ENCODE data around the gene EBF3.

Gene EBF3

GRCh38 chr10:129812398-129812797 lies 151.7 kb downstream of the EBF3 start:
- TF ChIP-seq CTCF (IDR thresholded peaks at IDR 0.05; ENCODE audit: low read depth, low read length, missing control alignments) = no peak
- DNase-seq (ENCODE audit: low read depth) = no peak
- no peak overlapping the region for H3K4me3 ChIP-seq (ENCODE audit: low read depth, low read length)

- TF ChIP-seq CTCF (IDR thresholded peaks at IDR 0.05; ENCODE audit: low read depth, low read length, missing control alignments) = no peak
These were observed 152.9 kb downstream of the EBF3 start for GRCh38 chr10:129811208-129811607.

GRCh38 chr10:129809841-129810240 lies 154.2 kb downstream of the EBF3 start:
- TF ChIP-seq CTCF (IDR thresholded peaks at IDR 0.05; ENCODE audit: low read depth, low read length, missing control alignments) = no peak
- no peak for DNase-seq (ENCODE audit: low read depth)
- H3K4me3 ChIP-seq (ENCODE audit: low read depth, low read length) = no peak overlapping the region

More at GRCh38 chr10:129811208-129811607, 152.9 kb downstream of the EBF3 start:
- no peak for DNase-seq (ENCODE audit: low read depth)
- no peak overlapping the region for H3K4me3 ChIP-seq (ENCODE audit: low read depth, low read length)

- TF ChIP-seq CTCF (IDR thresholded peaks at IDR 0.05; ENCODE audit: low read depth, low read length, missing control alignments) = no peak
- no peak overlapping the region for H3K4me3 ChIP-seq (ENCODE audit: low read depth, low read length)
- DNase-seq (ENCODE audit: low read depth) = no peak
These were observed 154.6 kb downstream of the EBF3 start for GRCh38 chr10:129809431-129809830.

GRCh38 chr10:129808092-129808983 lies 155.7 kb downstream of the EBF3 start:
- H3K4me3 ChIP-seq (ENCODE audit: low read depth, low read length) = no peak overlapping the region
- no peak for DNase-seq (ENCODE audit: low read depth)
- no peak for TF ChIP-seq CTCF (IDR thresholded peaks at IDR 0.05; ENCODE audit: low read depth, low read length, missing control alignments)

GRCh38 chr10:129807211-129807610 lies 156.9 kb downstream of the EBF3 start:
- no peak for DNase-seq (ENCODE audit: low read depth)
- H3K4me3 ChIP-seq (ENCODE audit: low read depth, low read length) = no peak overlapping the region
- TF ChIP-seq CTCF (IDR thresholded peaks at IDR 0.05; ENCODE audit: low read depth, low read length, missing control alignments) = no peak
